ENCODE data around the gene ASGR1.
"Not testable (repeated sequence)": the region's sequence is repeated elsewhere in the genome, so short reads cannot be mapped to it uniquely, and the experiment has no call there.

ASGR1 gene

GRCh38 chr17:7158424-7158823 lies 20.7 kb downstream of the ASGR1 start:
- not testable (repeated sequence) for DNase-seq (ENCODE audit: low read depth)

GRCh38 chr17:7156342-7156940 lies 22.7 kb downstream of the ASGR1 start:
- no peak for DNase-seq (ENCODE audit: low read depth)

- DNase-seq (ENCODE audit: low read depth) = no peak
These were observed 31.4 kb downstream of the ASGR1 start for GRCh38 chr17:7147772-7148171.

- DNase-seq (ENCODE audit: low read depth) = no peak
These were observed 33.1 kb downstream of the ASGR1 start for GRCh38 chr17:7146115-7146514.

GRCh38 chr17:7144213-7144612 lies 35.0 kb downstream of the ASGR1 start:
- DNase-seq (ENCODE audit: low read depth) = no peak

- no peak for DNase-seq (ENCODE audit: low read depth)
These were observed 37.3 kb downstream of the ASGR1 start for GRCh38 chr17:7141824-7142223.

GRCh38 chr17:7139400-7139799 lies 39.8 kb downstream of the ASGR1 start:
- no peak for DNase-seq (ENCODE audit: low read depth)

- DNase-seq (ENCODE audit: low read depth) = no peak
These were observed 40.3 kb downstream of the ASGR1 start for GRCh38 chr17:7138800-7139381.

GRCh38 chr17:7137171-7137943 lies 41.8 kb downstream of the ASGR1 start:
- no peak for DNase-seq (ENCODE audit: low read depth)

GRCh38 chr17:7136266-7136877 lies 42.8 kb downstream of the ASGR1 start:
- DNase-seq (ENCODE audit: low read depth) = peak; percentile 69

GRCh38 chr17:7133916-7134315 lies 45.3 kb downstream of the ASGR1 start:
- DNase-seq (ENCODE audit: low read depth) = no peak

GRCh38 chr17:7133424-7133823 lies 45.7 kb downstream of the ASGR1 start:
- DNase-seq (ENCODE audit: low read depth) = peak; percentile 44

GRCh38 chr17:7132511-7133094 lies 46.6 kb downstream of the ASGR1 start:
- peak; percentile 32 for DNase-seq (ENCODE audit: low read depth)

- DNase-seq (ENCODE audit: low read depth) = no peak
These were observed 47.8 kb downstream of the ASGR1 start for GRCh38 chr17:7131423-7131791.

GRCh38 chr17:7130621-7131422 lies 48.3 kb downstream of the ASGR1 start:
- no peak for DNase-seq (ENCODE audit: low read depth)

- DNase-seq (ENCODE audit: low read depth) = no peak
These were observed 49.9 kb downstream of the ASGR1 start for GRCh38 chr17:7129311-7129710.

- no peak for DNase-seq (ENCODE audit: low read depth)
These were observed 51.0 kb downstream of the ASGR1 start for GRCh38 chr17:7128160-7128559.

- not testable (repeated sequence) for DNase-seq (ENCODE audit: low read depth)
These were observed 51.7 kb downstream of the ASGR1 start for GRCh38 chr17:7127501-7127900.

- not testable (repeated sequence) for DNase-seq (ENCODE audit: low read depth)
These were observed 52.8 kb downstream of the ASGR1 start for GRCh38 chr17:7126386-7126785.

- DNase-seq (ENCODE audit: low read depth) = no peak
These were observed 54.2 kb downstream of the ASGR1 start for GRCh38 chr17:7124923-7125322.

- DNase-seq (ENCODE audit: low read depth) = no peak
These were observed 55.3 kb downstream of the ASGR1 start for GRCh38 chr17:7123844-7124243.

All from activated T-helper 9 cell treated with anti-CD3 and anti-CD28 coated beads, Interleukin-2, amount 50 U/mL, for 16 hours (primary cell).